HG02763 (cell line): ENCODE data around the gene POPDC3.

ENCODE experiments used
- ATAC-seq: cut with Tn5 transposase; IDR thresholded peaks from one replicate; pipeline ENCODE4 v1.9.1; 2021; ENCODE audit warnings: mild to moderate bottlenecking, moderate library complexity; ENCODE audit not compliant: unreplicated experiment

Gene POPDC3

GRCh38 chr6:105153676-105154075 is 26.1 kb downstream of the POPDC3 start:
- ATAC-seq: no peak

- no peak for ATAC-seq
Measured at GRCh38 chr6:105152880-105153279, 26.9 kb downstream of the POPDC3 start.

GRCh38 chr6:105151644-105152043 is 28.2 kb downstream of the POPDC3 start:
- ATAC-seq: no peak

- ATAC-seq: no peak
Measured at GRCh38 chr6:105138141-105138540, 41.7 kb downstream of the POPDC3 start.

- ATAC-seq: no peak
Measured at GRCh38 chr6:105137388-105137787, 42.4 kb downstream of the POPDC3 start.

- peak; percentile 46 for ATAC-seq
Measured at GRCh38 chr6:105136431-105137350, 43.1 kb downstream of the POPDC3 start.

GRCh38 chr6:105135907-105136430 is 43.8 kb downstream of the POPDC3 start:
- ATAC-seq: no peak

- ATAC-seq: no peak
Measured at GRCh38 chr6:105135056-105135455, 44.8 kb downstream of the POPDC3 start.

GRCh38 chr6:105122717-105123116 is 57.1 kb downstream of the POPDC3 start:
- ATAC-seq: no peak

- ATAC-seq: no peak
Measured at GRCh38 chr6:105121981-105122380, 57.8 kb downstream of the POPDC3 start.

- no peak for ATAC-seq
Measured at GRCh38 chr6:105120570-105120969, 59.2 kb downstream of the POPDC3 start.

- ATAC-seq: no peak
Measured at GRCh38 chr6:105116150-105116549, 63.7 kb downstream of the POPDC3 start.

GRCh38 chr6:105113422-105113821 is 66.4 kb downstream of the POPDC3 start:
- no peak for ATAC-seq

GRCh38 chr6:105112577-105112976 is 67.2 kb downstream of the POPDC3 start:
- ATAC-seq: no peak

- no peak for ATAC-seq
Measured at GRCh38 chr6:105111871-105112270, 67.9 kb downstream of the POPDC3 start.

- no peak for ATAC-seq
Measured at GRCh38 chr6:105111105-105111504, 68.7 kb downstream of the POPDC3 start.

GRCh38 chr6:105109955-105110895 is 69.6 kb downstream of the POPDC3 start:
- no peak for ATAC-seq

GRCh38 chr6:105108631-105109262 is 71.1 kb downstream of the POPDC3 start:
- ATAC-seq: no peak
